ENCODE data around the gene MPPE1.

MPPE1 gene

GRCh38 chr18:11850821-11851145, 57.3 kb downstream of the MPPE1 start:
- DNase-seq (ENCODE audit: insufficient read length, low spot score): no peak
- FAIRE-seq: no peak
- no peak for TF ChIP-seq CTCF (IDR thresholded peaks at IDR 0.05; ENCODE audit: insufficient read depth, missing control alignments)

GRCh38 chr18:11849841-11850634, 58.1 kb downstream of the MPPE1 start:
- DNase-seq (ENCODE audit: insufficient read length, low spot score) (no peak), FAIRE-seq (no peak)
- no peak for TF ChIP-seq CTCF (IDR thresholded peaks at IDR 0.05; ENCODE audit: insufficient read depth, missing control alignments)

- no peak for DNase-seq (ENCODE audit: insufficient read length, low spot score)
- no peak for FAIRE-seq
- no peak for TF ChIP-seq CTCF (IDR thresholded peaks at IDR 0.05; ENCODE audit: insufficient read depth, missing control alignments)
These were observed 58.8 kb downstream of the MPPE1 start for GRCh38 chr18:11849279-11849678.

GRCh38 chr18:11847811-11848210, 60.3 kb downstream of the MPPE1 start:
- no peak for TF ChIP-seq CTCF (IDR thresholded peaks at IDR 0.05; ENCODE audit: insufficient read depth, missing control alignments)
- no peak for DNase-seq (ENCODE audit: insufficient read length, low spot score)
- FAIRE-seq: no peak

GRCh38 chr18:11845654-11846053, 62.5 kb downstream of the MPPE1 start:
- TF ChIP-seq CTCF (IDR thresholded peaks at IDR 0.05; ENCODE audit: insufficient read depth, missing control alignments): no peak
- no peak for FAIRE-seq

GRCh38 chr18:11844436-11844835, 63.7 kb downstream of the MPPE1 start:
- DNase-seq (ENCODE audit: insufficient read length, low spot score) (no peak), FAIRE-seq (no peak)
- no peak for TF ChIP-seq CTCF (IDR thresholded peaks at IDR 0.05; ENCODE audit: insufficient read depth, missing control alignments)

More at GRCh38 chr18:11845654-11846053, 62.5 kb downstream of the MPPE1 start:
- DNase-seq (ENCODE audit: insufficient read length, low spot score): no peak

GRCh38 chr18:11842562-11842961, 65.6 kb downstream of the MPPE1 start:
- DNase-seq (ENCODE audit: insufficient read length, low spot score) (no peak), FAIRE-seq (no peak)
- TF ChIP-seq CTCF (IDR thresholded peaks at IDR 0.05; ENCODE audit: insufficient read depth, missing control alignments): no peak
